GM12873 (cell line): ENCODE results near the gene MND1.

ENCODE experiments used
- CTCF ChIP-seq: IDR thresholded peaks from 2 replicates; pipeline ENCODE4 v1.5.1; 2012; ENCODE audit warnings: low read depth, mild to moderate bottlenecking, moderate library complexity, low read length, control low read depth; ENCODE audit not compliant: insufficient read depth; ENCODE audit errors: missing control alignments

The MND1 gene

DNA sequence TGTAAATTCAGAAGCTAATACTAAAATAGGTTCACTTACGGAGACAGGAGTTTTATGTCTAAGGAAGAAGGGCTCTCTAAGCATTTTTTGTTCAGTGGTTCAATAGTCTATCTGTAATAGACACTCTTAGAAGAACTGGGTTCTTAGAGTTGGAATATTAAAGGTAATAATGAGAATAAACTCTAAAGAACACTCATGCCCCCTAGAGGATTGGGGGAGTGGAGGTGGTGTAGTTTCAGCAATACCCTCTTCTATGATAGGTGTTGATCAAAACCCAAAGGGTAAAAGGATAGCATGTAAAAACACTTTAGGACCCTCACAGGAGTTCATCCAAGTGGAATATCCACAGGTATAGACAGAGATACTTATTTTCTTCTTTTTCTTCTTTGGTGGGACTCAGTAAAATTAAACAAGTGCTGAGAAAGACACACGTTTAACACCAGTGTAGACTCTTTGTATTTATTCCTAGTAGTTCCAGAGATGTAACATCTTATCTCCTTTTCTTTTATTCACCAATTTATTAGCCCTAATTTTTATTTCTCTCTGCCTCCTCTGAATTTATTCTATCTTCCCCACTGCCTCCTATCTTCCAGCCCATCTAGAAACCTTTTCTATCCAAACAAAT is 25.7 kb upstream of the MND1 start:
- TF ChIP-seq CTCF, result peak; percentile 68

GRCh38 chr4:153322791-153323190 is 21.7 kb upstream of the MND1 start:
- no peak for TF ChIP-seq CTCF

DNA sequence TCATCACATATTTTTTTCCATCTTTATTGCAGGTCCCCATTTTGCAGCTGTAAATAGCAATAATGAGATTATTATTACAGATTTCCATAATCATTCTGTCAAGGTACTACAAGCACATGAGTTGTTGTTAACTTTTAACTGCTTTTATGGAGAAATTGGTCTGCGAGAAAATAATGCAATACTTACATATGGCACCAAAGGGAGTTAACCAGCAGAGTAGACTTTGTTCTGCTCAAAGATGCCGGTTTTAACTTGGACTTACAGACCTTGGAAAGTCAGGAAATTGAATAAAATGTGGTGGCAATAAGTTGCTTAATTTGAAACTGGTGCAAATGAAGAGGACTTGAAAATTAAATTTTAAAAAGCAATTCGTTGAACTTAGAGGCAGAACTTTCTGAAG is 20.4 kb upstream of the MND1 start:
- no peak for TF ChIP-seq CTCF

DNA sequence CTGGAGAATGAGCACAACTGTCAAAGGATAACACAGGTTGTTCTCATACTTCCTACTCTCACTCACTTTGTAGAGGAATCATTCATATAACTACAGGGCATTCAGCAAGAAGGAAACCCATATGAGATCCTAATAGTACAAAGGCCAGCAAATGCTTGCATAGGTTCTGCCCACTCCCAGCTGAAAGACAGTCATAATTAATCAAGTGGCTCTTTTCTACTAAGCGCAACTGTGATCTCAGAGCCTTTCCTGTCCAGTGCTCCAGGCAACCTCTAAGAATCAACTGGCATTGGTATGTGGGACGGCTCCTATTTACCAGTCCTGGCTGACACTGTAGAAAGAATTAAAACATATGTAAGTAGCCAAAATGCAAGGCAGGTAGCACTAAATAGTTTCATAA is 18.9 kb upstream of the MND1 start:
- no peak for TF ChIP-seq CTCF

- TF ChIP-seq CTCF, result no peak
Observed at GRCh38 chr4:153326513-153326912, 18.0 kb upstream of the MND1 start.

GRCh38 chr4:153327247-153327646 is 17.2 kb upstream of the MND1 start:
- TF ChIP-seq CTCF, result no peak

GRCh38 chr4:153332936-153333335 is 11.6 kb upstream of the MND1 start:
- TF ChIP-seq CTCF, result no peak

DNA sequence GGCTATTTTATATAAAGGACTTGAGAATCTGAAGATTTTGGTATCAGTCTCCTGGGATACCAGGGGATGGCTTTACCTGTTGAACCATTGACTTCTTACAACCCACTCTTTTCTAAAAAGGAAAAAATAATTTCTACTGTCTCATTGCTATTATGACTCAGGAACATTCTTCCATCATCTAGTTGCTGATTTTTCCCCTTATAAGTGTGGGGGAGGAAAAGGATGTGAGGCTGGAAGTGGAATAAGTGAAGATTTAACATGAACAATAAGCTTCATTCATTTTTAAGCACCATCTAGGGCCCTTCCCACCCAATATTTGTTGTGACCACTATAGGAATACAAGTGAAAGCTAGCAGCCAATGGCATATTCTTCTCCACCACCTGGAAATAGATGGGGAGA is 10.6 kb upstream of the MND1 start:
- no peak for TF ChIP-seq CTCF
